ENCODE data around the gene SPX. TPM values are rescaled to one million over a fixed set of nuclear protein-coding genes. Genes with fewer than 3 reads are reported as not detected.

The SPX gene
- total RNA-seq, result under 1 TPM in 1 of 2 donors, not detected in 1; 0.61 TPM

- DNase-seq (ENCODE audit: low spot score), result no peak
- peaks cover 34 to 50% of the 10 kb centered on the region in 2 donors for H3K27me3 Mint-ChIP-seq
- no peak for ATAC-seq
- peaks cover 6% of the 10 kb centered on the region for H3K36me3 Mint-ChIP-seq
- no peak within 1 kb of the TSS for H3K4me3 Mint-ChIP-seq
- H3K9me3 Mint-ChIP-seq, result peaks cover 5% of the 10 kb centered on the region
- H3K27ac Mint-ChIP-seq, result no peak within 1 kb of the TSS
- H3K4me1 Mint-ChIP-seq (ENCODE audit: low read depth in 2 of 2), result no peaks in the 10 kb centered on the region
Observed at GRCh38 chr12:21526053-21526452, at the start of gene SPX. SPX (plus strand) TSS chr12:21526296; CDS start chr12:21526473, 177 bp downstream.

GRCh38 chr12:21476949-21477348 is 49.1 kb upstream of the SPX start:
- Mint-ChIP-seq H3K27ac (no peak overlapping the region), H3K36me3 (peaks cover 17% of the 10 kb centered on the region), H3K4me3 (no peak overlapping the region), H3K4me1 (ENCODE audit: low read depth in 2 of 2) (no peaks in the 10 kb centered on the region), H3K27me3 (no peaks in the 10 kb centered on the region), H3K9me3 (no peaks in the 10 kb centered on the region)
- DNase-seq (ENCODE audit: low spot score) (no peak), ATAC-seq (no peak)

- no peaks in the 10 kb centered on the region for H3K4me1 Mint-ChIP-seq (ENCODE audit: low read depth in 2 of 2)
- no peak for DNase-seq (ENCODE audit: low spot score)
- peaks cover 11% of the 10 kb centered on the region for H3K36me3 Mint-ChIP-seq
- no peaks in the 10 kb centered on the region for H3K9me3 Mint-ChIP-seq
- H3K4me3 Mint-ChIP-seq, result no peak overlapping the region
- ATAC-seq, result no peak
- no peaks in the 10 kb centered on the region for H3K27me3 Mint-ChIP-seq
- no peak overlapping the region for H3K27ac Mint-ChIP-seq
Observed at GRCh38 chr12:21478756-21479455, 47.2 kb upstream of the SPX start.

- no peaks in the 10 kb centered on the region for H3K27me3 Mint-ChIP-seq
- no peak for ATAC-seq
- no peak for DNase-seq (ENCODE audit: low spot score)
- peaks cover 7 to 12% of the 10 kb centered on the region in 2 donors for H3K4me1 Mint-ChIP-seq (ENCODE audit: low read depth in 2 of 2)
- no peak overlapping the region for H3K4me3 Mint-ChIP-seq
- H3K36me3 Mint-ChIP-seq, result peaks cover 10% of the 10 kb centered on the region
- H3K9me3 Mint-ChIP-seq, result no peaks in the 10 kb centered on the region
- H3K27ac Mint-ChIP-seq, result no peak overlapping the region
Observed at GRCh38 chr12:21483531-21483930, 42.6 kb upstream of the SPX start.

GRCh38 chr12:21485998-21486397 is 40.1 kb upstream of the SPX start:
- Mint-ChIP-seq H3K4me1 (ENCODE audit: low read depth in 2 of 2) (peaks cover 11 to 13% of the 10 kb centered on the region in 2 donors), H3K36me3 (peaks cover 25% of the 10 kb centered on the region)

GRCh38 chr12:21499765-21500164 is 26.3 kb upstream of the SPX start:
- H3K27ac Mint-ChIP-seq, result no peak overlapping the region
- H3K36me3 Mint-ChIP-seq, result peaks cover 33% of the 10 kb centered on the region

More at GRCh38 chr12:21485998-21486397, 40.1 kb upstream of the SPX start:
- H3K9me3 Mint-ChIP-seq, result no peaks in the 10 kb centered on the region
- H3K4me3 Mint-ChIP-seq, result no peak overlapping the region
- DNase-seq (ENCODE audit: low spot score) (no peak), ATAC-seq (no peak)
- no peak overlapping the region for H3K27ac Mint-ChIP-seq
- H3K27me3 Mint-ChIP-seq, result no peaks in the 10 kb centered on the region

GRCh38 chr12:21500786-21501257 is 25.3 kb upstream of the SPX start:
- Mint-ChIP-seq H3K9me3 (no peaks in the 10 kb centered on the region), H3K4me3 (no peak overlapping the region), H3K27me3 (no peaks in the 10 kb centered on the region), H3K4me1 (ENCODE audit: low read depth in 2 of 2) (peaks cover 25 to 28% of the 10 kb centered on the region in 2 donors), H3K36me3 (peaks cover 25% of the 10 kb centered on the region), H3K27ac (no peak overlapping the region)
- ATAC-seq (no peak), DNase-seq (ENCODE audit: low spot score) (no peak)

More at GRCh38 chr12:21499765-21500164, 26.3 kb upstream of the SPX start:
- no peaks in the 10 kb centered on the region for H3K9me3 Mint-ChIP-seq
- ATAC-seq (no peak), DNase-seq (ENCODE audit: low spot score) (no peak)
- no peak overlapping the region for H3K4me3 Mint-ChIP-seq
- H3K27me3 Mint-ChIP-seq, result no peaks in the 10 kb centered on the region
- peaks cover 25 to 28% of the 10 kb centered on the region in 2 donors for H3K4me1 Mint-ChIP-seq (ENCODE audit: low read depth in 2 of 2)

GRCh38 chr12:21501258-21502163 is 24.6 kb upstream of the SPX start, which contains the start of the genes GOLT1B and RECQL:
GOLT1B (plus strand) TSS chr12:21501789; CDS start chr12:21501924, 135 bp downstream.
RECQL (minus strand) TSS chr12:21501635; CDS start chr12:21499570, 2,065 bp downstream.
- Mint-ChIP-seq H3K4me1 (ENCODE audit: low read depth in 2 of 2) (peaks cover 25 to 28% of the 10 kb centered on the region in 2 donors), H3K36me3 (peaks cover 24% of the 10 kb centered on the region), H3K9me3 (no peaks in the 10 kb centered on the region), H3K4me3 (no peak within 1 kb of the TSS), H3K27me3 (no peaks in the 10 kb centered on the region), H3K27ac (no peak within 1 kb of the TSS)
- ATAC-seq (peak; percentile 98 to 99), DNase-seq (ENCODE audit: low spot score) (peak; percentile 92)

- peaks cover 20% of the 10 kb centered on the region for H3K36me3 Mint-ChIP-seq
- no peak for DNase-seq (ENCODE audit: low spot score)
- ATAC-seq, result peak in 1 of 2 donors; percentile 21
- no peak overlapping the region for H3K27ac Mint-ChIP-seq
- no peaks in the 10 kb centered on the region for H3K9me3 Mint-ChIP-seq
- H3K4me1 Mint-ChIP-seq (ENCODE audit: low read depth in 2 of 2), result peaks cover 25 to 28% of the 10 kb centered on the region in 2 donors
- H3K27me3 Mint-ChIP-seq, result no peaks in the 10 kb centered on the region
- H3K4me3 Mint-ChIP-seq, result no peak overlapping the region
Observed at GRCh38 chr12:21502164-21502496, 24.0 kb upstream of the SPX start.

- no peak for ATAC-seq
- Mint-ChIP-seq H3K4me3 (no peak overlapping the region), H3K4me1 (ENCODE audit: low read depth in 2 of 2) (peaks cover 27 to 32% of the 10 kb centered on the region in 2 donors), H3K27ac (no peak overlapping the region), H3K9me3 (no peaks in the 10 kb centered on the region), H3K27me3 (no peaks in the 10 kb centered on the region), H3K36me3 (peaks cover 13% of the 10 kb centered on the region)
- no peak for DNase-seq (ENCODE audit: low spot score)
Observed at GRCh38 chr12:21502872-21503271, 23.2 kb upstream of the SPX start.

GRCh38 chr12:21505888-21506287 is 20.2 kb upstream of the SPX start:
- peaks cover 42 to 49% of the 10 kb centered on the region in 2 donors for H3K4me1 Mint-ChIP-seq (ENCODE audit: low read depth in 2 of 2)
- H3K27me3 Mint-ChIP-seq, result no peaks in the 10 kb centered on the region
- no peak for DNase-seq (ENCODE audit: low spot score)
- H3K4me3 Mint-ChIP-seq, result no peak overlapping the region
- no peak for ATAC-seq
- H3K9me3 Mint-ChIP-seq, result no peaks in the 10 kb centered on the region
- H3K27ac Mint-ChIP-seq, result no peak overlapping the region
- peaks cover 24% of the 10 kb centered on the region for H3K36me3 Mint-ChIP-seq

- no peak for ATAC-seq
- H3K4me3 Mint-ChIP-seq, result no peak overlapping the region
- H3K27me3 Mint-ChIP-seq, result no peaks in the 10 kb centered on the region
- no peaks in the 10 kb centered on the region for H3K9me3 Mint-ChIP-seq
- H3K36me3 Mint-ChIP-seq, result peaks cover 29% of the 10 kb centered on the region
- DNase-seq (ENCODE audit: low spot score), result no peak
- H3K27ac Mint-ChIP-seq, result no peak overlapping the region
- H3K4me1 Mint-ChIP-seq (ENCODE audit: low read depth in 2 of 2), result peaks cover 37 to 43% of the 10 kb centered on the region in 2 donors
Observed at GRCh38 chr12:21507849-21508248, 18.2 kb upstream of the SPX start.

- Mint-ChIP-seq H3K27me3 (no peaks in the 10 kb centered on the region), H3K27ac (peak overlapping the region; percentile 91 to 93), H3K9me3 (no peaks in the 10 kb centered on the region), H3K4me1 (ENCODE audit: low read depth in 2 of 2) (peaks cover 23 to 24% of the 10 kb centered on the region in 2 donors), H3K4me3 (peak overlapping the region; percentile 74), H3K36me3 (peaks cover 29% of the 10 kb centered on the region)
- ATAC-seq (peak; percentile 70 to 85), DNase-seq (ENCODE audit: low spot score) (no peak)
Observed at GRCh38 chr12:21509768-21510167, 16.3 kb upstream of the SPX start.

GRCh38 chr12:21516281-21516680 is 9.8 kb upstream of the SPX start:
- Mint-ChIP-seq H3K4me3 (no peak overlapping the region), H3K4me1 (ENCODE audit: low read depth in 2 of 2) (no peaks in the 10 kb centered on the region), H3K36me3 (peaks cover 8% of the 10 kb centered on the region), H3K27me3 (no peaks in the 10 kb centered on the region), H3K27ac (no peak overlapping the region), H3K9me3 (no peaks in the 10 kb centered on the region)
- ATAC-seq (no peak), DNase-seq (ENCODE audit: low spot score) (no peak)
